ENCODE results near the gene OR11A1.

The OR11A1 gene, protein sequence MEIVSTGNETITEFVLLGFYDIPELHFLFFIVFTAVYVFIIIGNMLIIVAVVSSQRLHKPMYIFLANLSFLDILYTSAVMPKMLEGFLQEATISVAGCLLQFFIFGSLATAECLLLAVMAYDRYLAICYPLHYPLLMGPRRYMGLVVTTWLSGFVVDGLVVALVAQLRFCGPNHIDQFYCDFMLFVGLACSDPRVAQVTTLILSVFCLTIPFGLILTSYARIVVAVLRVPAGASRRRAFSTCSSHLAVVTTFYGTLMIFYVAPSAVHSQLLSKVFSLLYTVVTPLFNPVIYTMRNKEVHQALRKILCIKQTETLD

DNA sequence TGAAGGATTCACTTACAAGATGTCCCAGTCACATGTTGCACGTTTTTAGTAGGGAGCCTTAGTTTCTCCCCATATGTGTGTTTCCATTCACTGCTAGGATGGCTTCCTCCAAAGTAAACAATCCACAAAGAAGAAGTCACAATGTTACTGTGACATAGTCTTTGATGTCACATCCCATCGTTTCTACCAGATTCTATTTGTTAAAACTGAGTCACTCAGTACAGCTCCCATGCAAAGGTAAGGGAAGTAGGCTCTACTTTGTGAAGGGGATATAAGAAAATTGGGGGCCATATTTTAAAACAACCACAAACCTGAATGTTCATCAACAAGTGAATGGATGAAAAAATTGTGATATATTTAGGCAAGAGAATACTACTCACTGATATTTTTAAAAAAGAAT lies at the start of gene OR11A1, which contains the start of gene OR2H1:
TSS of gene OR11A1 (minus strand) at position 101 of the 400 bp plus-strand sequence. CDS start 29,430 bp downstream, outside the sequence.
TSS of gene OR2H1 (plus strand) at position 185 of the 400 bp plus-strand sequence. CDS start 4,615 bp downstream, outside the sequence.
- DNase-seq: no peak

DNA sequence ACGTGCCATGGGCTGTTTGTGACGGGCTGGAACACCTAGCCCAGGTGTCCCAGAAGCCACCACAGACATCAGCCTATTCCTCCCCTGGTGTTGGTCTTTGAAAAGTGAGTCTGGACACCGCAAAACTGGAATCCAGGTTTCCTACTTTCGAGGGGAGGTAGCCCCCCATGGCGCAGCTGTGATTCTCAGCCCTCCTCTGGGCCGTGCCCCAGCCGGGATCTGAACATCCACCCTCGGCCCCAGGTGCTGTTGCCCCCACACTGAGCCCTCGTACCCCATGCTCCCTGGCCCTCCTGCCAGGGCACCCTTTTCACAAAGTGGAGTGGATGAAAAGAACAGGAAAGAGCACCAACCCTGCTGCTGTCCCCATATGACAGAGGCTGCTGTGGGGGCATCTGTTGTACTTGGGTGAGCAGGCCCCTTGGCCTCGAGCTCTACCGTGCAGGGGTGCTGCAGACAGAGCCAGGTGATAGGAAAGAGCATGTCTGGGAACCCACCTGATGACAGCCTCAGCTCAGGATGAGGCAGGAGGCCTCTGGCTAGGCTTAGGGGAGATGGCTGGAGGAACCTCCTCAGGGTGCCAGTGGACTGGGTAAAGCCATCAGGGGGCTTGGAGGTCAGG lies 49.7 kb upstream of the OR11A1 start:
- DNase-seq: no peak

DNA sequence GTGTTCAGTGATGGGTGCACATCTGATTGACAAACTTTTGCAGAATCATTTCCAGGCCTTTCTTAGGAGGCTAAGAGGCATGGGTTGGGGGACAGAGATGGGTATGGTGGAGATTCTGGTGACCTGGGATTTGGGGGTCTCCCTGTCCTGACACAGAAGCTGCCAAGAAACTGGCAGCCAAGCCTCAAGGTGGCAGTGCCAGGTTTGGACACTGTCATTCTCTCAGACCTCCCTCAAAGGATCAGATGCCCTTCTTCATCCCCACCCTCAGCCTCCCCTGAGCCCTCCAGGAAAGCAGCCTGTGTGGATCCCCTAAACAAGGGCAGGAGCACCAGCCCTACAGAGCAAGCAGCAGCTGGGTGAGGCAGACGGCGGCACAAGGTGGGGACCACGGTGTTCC lies 48.9 kb upstream of the OR11A1 start:
- no peak for DNase-seq

DNA sequence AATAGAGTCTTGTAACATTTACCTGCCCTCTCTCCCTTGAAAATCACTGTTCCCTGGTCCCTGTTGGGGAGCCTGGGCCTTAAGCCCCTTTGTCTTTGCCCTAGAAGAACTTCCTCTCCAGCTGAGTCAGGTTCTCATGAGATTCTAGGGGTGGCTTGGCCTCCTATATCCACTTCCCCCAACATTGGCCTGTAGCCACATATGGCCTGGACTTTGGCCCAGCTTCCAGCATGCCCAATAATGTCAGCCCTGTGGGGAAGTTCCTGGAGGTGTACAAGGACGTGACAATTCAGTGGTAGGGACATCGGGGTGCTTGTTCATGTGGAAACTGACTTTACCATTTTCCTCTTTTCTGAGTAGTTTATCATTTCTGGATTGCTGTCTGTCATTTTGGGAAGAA lies 48.1 kb upstream of the OR11A1 start:
- no peak for DNase-seq

DNA sequence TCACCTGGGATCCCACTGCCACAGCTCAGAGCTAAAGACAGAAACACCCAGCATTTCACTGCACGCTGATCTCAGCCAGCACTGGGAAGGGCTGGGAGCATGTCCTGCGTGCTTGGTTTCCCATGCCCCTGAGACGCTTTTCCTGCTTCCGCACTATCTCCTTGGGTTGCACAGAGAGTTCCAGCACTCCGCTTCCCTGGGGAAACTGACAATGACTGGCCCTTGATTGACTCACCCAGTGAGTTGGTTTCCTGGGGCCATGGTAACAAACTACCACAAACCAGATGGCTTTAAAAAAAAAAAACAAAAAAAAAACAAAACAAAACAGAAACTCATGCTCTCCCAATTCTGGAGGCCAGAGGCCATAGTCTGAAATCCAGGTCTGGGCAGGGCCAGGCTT lies 45.7 kb upstream of the OR11A1 start:
- DNase-seq: no peak

DNA sequence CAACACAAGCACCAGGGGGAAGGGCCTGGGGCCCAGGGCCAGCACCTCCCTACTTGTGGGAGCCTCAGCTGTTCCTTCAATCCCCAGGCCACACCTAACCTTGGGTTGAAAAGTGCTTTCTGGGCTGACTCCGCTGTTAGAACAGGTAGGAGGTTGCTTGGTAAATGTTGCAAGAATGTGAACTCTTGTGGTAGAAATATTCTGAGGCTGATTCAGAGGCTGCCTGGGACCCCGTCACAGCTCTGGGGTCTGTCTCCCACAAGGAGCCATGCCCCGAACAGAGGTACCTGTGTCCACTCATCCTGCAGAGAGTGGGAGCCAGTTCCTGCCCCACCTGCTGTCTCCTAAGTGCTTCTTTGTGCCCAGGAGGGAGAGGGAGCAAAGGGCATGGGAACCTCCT lies 45.3 kb upstream of the OR11A1 start:
- no peak for DNase-seq

DNA sequence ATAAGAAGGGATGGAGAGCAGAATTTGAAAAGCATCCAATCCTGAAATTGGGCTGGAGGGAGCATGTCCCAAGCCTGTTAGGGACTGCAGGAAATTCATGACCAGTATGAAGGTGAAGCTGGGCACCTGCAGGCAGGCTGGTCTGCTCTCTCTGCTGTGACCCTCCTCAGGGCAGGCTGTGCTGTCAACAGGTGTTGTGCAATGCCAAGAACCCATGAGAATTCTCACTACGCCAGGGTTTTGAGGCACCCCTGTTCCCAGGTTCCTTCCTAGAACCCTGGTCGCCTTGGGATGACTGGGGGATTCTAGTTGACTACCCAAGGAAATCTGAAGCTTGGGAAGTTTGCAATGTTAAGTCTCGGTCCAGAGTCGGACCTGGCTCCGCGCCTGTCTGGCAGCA lies 44.2 kb upstream of the OR11A1 start:
- DNase-seq: no peak

DNA sequence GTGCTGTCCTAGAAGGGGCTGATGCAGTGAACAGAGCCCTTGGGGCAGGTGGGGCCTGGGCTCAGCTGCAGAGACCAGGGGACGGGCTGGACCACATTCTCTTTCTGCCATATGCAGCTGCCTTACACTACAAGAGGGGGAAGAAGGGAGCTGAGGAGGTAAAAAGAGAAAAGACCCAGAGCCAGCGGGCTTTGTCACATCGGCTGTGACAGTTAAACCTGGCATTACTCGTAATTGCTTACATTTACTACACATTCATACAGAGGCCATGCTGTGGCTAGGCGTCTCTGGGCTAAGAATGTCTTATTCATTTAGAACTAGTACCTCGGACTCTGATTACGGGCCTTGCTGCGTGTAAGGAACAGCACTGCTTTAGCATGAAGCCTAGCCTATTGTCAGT lies 43.7 kb upstream of the OR11A1 start:
- DNase-seq: no peak

DNA sequence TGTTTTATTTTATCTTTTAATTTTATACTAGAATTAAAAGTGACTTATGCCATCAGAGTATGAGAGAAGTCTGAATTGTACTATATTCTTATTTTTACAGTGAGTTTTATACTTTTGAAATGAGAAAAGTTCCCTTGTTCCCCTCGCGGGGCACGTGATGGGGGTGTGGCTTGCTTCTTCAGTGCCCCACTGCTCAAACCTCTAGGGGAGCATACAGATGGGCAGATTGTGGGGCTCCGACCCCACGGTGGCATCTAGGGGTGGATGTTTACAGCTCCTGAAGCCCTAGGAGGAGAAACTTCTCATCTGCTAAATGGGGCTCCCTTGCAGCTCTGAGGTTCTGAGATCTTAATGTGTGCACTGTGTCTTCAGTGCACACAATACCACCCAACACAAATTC lies 42.8 kb upstream of the OR11A1 start:
- no peak for DNase-seq

DNA sequence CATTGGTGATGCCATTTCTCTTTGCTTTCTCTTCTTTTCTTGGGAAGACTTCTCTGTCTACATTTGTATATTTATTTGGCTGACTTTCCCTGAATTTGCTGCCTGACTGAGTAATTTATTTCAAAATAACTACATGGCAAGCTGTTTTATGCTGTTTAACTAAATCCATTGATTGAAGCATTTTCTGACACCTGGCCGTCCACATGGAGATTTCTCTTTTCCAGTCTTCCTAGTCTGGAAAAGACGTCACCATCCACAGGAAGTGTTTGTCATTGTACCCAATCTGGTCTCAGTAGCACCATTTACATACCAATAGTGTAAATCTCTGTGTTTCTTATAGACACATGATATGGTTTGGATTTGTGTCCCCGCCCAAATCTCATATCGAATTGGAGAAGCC lies 40.1 kb upstream of the OR11A1 start:
- DNase-seq: no peak

DNA sequence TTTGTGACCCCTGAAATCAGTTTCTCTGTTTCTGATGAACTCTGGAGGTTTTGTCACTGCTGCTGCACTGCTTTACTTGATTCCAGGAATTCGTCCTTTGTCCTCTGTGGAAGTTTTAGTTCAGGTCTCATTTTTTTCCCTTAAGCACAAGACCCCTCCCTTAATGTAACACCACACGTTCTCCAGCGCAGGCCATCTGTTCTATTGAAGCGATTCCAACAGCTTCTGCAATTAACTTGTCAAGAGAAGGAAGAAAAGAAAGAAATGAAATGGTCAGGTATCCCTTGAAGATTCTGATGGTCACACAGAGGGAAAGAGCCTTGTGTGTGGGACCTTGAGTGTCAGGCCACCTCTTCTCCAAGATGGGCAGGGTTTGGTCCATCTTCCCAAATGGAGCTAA lies 38.7 kb upstream of the OR11A1 start:
- DNase-seq: no peak

DNA sequence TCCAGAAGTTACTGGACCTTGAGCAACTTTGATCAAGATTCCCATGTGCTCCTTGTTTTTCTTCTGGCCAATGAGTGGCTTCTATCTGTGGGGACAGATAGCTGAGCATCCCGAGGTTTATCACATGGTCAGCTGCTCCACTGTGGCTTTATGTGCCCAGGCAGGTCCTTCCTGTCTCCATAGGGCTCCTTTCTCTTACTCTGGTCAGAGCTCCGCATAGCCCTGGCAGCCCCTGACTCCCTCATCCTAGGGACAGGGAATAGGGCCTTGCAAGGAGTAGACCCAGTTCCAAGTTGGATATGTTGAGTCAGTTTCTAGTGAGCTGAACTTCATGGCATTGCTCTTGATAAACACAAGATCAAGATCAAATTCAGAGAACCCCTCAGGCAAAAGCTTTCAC lies 37.3 kb upstream of the OR11A1 start:
- no peak for DNase-seq

DNA sequence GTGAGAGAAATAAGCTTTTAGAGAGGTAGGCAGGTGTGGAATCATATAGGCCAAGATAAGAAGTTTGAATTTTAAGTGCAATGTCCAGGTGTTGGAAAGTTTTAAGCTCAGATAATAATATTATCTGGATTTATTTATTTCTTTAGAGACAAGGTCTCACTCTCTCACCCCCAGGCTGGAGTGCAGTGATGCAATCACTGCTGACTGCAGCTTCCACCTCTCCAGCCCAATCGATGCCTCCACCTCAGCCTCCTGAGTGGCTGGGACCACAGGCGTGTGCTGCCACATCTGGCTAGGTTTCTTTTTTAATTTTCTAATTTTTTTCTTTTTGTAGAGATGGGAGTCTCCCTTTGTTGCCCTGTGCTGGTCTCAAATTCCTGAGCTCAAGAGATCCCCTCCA lies 36.4 kb upstream of the OR11A1 start:
- DNase-seq: no peak

DNA sequence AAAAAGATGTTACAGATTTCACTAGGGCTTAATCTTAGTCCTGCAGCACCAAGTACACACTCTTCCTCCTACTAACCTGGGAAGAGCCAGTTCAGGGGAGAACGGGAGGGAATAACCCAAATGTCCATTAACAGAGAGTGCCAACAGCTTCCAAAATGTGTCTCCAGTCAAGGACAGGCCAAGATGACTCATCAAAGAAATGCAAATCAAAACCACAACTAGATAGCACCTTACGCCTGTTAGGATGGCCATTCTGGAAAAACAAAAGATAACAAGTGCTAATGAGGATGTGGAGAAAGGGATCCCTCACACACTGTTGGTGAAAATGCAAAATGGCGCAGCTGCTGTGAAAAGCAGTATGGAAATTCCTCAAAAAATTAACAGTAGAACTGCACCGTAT lies 34.7 kb upstream of the OR11A1 start:
- no peak for DNase-seq

DNA sequence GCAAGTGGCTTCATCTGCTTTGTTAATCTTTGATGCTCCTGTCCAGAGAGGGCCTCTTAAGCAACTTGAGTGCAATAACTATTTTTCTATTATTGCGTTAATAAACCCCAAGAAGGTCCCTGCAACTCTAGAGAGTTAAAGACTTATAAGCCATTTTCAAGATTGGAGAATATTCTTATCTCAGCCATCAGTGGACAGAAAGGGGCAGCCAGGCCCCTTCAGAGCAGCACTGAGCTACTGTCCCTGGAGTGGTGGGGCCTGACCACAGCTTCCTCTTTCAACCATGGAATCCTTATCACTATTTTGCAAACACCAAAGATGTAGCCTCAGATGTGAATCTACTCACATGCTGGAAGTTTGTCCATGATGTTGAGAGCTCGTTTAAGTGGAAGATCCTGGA lies 33.7 kb upstream of the OR11A1 start:
- DNase-seq: peak; percentile 67

DNA sequence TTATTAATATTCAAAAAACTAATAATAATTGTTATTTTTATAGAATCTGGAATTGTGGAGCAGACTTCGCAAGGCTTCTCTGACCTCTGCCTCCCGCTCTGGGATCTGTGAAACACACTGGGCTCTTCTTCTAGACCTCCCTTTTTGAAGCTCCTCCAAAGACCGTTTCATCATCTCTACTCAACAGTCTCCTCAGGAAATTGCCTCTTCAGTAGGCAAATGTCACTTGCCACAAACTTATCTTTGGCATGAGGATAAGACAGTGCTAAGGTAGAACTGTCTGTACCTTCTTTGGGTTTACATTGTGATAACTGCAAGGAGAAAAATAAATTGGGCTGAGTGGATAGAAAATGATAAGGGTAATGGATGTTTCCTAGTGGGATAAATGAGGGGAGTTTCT lies 33.2 kb upstream of the OR11A1 start:
- no peak for DNase-seq

DNA sequence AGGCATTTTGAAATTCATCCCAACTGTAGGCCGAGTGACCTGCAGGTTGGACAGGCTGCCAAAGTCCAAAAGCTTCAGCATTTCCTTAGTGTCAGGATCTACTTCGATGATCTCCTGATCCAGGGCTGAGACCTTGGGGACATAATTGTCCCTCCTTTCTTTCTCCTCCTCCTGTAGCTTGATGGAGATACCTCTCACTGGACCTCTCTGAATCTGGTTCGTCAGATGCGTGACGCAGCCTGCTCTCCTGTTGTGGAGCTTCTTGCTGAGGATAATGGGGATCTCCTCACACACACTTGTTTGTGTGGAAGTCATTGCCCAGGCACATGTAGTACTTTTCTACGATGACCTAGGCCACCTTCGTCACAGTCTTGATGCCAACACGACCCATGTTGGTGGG lies 32.4 kb upstream of the OR11A1 start:
- no peak for DNase-seq

DNA sequence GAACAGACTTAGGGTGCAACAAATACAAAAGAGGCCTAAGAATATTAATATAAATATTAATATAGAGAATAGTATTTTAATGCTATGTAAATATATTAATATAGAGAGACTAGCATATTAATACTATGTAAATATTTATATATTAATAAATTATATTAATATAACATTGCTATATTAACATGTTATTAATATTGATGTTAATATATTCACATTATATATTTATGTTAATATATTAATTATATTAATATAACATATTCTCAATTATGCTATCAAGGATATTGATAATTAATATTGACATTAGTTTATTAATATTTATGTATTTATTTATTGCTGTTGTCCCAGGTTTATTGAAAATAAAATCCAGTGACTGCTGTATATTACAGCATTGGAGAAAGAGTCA lies 32.0 kb upstream of the OR11A1 start:
- no peak for DNase-seq

DNA sequence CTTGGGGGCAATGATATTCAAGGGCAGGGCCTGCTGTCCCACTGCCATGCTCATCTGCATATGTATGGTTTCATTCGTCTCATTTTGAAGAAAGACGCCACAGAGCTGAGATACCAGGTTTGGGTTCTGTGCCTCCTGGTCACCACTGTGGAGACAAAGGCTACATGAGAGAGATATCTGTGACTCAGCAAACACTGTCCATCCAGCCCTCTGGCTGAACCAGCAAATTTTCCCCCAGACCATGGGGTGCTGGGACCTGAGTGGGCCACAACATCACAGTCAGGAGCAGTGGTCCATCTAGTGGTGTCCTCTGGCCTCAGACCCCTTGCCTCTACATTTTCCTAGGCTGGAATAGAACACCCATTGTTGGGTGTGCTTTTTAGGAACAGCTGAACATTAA lies 30.8 kb upstream of the OR11A1 start, which contains the start of gene MAS1L:
TSS of gene MAS1L (minus strand) at position 297 of the 400 bp plus-strand sequence. CDS start at position 243, 54 bp downstream.
- DNase-seq: no peak

DNA sequence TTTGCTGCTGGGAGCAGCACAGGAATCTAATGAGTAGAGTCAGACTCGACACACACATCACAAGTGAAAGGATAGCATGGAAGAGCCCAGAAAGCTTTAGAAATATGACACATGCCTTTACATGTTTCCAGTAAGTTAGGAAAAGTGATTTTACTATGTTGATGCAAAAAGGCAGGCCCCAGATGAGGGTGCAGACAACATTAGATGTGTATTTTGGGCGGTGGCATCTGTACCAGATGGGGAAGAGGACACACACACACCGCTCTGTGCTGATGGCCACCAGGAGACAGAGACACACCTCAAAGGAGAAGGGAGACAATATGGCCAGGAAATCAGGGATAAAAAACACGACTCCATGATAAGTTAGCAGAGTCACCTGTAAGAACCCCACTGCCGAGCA lies 30.3 kb upstream of the OR11A1 start:
- no peak for DNase-seq

DNA sequence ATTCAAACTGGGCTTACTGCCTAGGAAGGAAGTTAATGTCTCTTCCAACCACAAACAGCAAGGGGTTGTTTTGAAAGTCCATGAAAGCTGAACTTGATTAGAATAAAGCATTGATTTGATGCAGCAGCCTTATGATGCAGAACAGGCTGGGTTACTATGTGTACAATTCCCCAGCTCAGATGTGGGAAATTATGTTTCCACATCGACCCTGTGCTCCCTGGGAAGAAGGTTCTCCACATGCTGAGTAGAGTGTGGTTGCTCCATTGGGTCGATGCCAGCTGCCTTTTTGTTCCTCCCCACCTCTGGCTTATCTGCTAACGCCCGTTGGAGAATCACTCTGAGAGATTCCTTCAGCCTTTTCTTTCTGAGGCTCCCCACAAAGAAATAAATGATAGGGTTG lies 29.7 kb upstream of the OR11A1 start:
- DNase-seq: no peak

DNA sequence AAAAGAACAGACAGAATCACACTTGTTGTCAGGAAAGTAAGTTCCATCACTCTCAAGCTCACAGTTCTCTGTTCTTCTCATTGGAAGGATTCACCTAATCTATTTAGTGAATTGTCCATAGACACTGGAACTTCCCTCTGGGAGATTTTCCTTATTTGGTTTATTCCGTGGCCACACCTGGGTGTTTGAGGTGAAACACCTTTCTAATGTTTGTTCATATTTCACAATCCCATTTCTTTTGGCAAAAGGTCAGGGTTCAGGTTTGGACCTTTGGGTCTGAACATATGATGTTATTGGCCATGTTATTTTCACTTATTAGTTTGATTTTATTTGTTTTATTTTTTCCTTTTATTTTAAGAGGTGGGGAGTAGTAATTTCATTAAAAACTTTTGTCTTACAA lies 26.9 kb upstream of the OR11A1 start:
- DNase-seq: no peak

DNA sequence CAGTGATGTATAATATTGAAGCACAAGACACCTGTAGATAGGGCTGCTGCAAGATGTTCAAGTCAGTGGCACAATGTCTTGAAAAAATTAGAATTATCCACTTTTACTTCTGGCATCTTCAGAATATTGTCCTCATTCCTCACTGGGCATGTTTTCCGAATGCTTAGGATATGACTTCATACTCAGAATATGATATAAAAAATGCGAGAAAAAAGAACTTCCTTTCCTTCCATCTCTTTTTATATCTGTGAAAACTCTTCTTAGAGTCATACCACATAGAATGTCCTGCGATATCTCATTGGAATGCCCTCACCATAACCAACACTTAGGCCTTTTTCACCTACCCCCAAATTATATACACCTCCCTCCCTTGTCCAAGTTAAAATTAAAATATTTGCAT lies 26.3 kb upstream of the OR11A1 start:
- DNase-seq: no peak

DNA sequence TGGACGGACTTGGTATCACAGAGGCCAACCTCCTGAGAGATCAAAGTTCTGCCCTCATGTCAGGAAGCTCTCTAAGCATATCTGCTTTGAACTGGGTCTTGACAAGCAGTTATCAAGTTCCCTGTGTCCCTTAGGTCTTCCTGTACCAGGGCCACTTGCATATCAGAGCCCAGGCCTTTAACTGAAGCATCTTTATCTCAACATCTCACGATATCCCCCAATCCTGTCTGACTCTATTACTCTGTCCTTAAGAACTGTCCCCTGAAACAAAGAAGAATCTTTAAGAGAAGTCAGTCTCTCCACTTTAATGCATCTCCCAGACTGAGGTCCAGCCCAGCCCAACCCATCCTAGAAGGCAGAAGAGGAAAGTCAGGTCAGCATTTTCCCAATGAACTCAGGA lies 22.7 kb upstream of the OR11A1 start:
- DNase-seq: no peak

DNA sequence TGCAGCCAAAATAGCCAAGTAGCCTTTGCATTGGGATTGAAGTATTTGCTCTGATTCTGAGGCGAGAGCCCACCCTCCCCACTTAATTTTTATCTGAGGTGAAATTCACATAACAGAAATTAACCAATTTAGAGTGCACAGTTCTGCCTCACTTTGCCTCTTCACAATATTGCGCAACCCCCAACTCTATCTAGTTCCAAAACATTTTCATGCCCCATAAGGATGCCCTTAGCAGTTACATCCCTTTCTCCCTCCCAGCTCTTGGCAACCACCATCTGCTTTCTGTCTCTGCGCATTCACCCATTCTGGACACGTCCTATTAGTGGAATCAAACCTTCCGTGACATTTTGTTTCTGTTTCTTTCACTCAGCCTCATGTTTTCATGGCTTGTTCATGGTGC lies 21.9 kb upstream of the OR11A1 start:
- DNase-seq: no peak
